Activated naive CD4-positive, alpha-beta T cell treated with anti-CD3 and anti-CD28 coated beads, Interleukin-2, amount 50 U/mL, for 72 hours (primary cell): ENCODE results near the gene SIAH3. TPM values are rescaled to one million over a fixed set of nuclear protein-coding genes. Genes with fewer than 3 reads are reported as not detected.

Experiments used
- ATAC-seq, 2 donors: fragments of 150-1000 bp; cut with Tn5 transposase; 2 replicates each; pipeline ENCODE4 v1.10.0; 2021; ENCODE audit warnings: mild to moderate bottlenecking in 2 of 2, moderate library complexity in 2 of 2
- DNase-seq, 2 donors: peaks; one replicate each; pipeline ENCODE4 v3.0.0; 2021 to 2022; ENCODE audit warnings: low spot score in 2 of 2
- H3K27ac Mint-ChIP-seq, 2 donors: one replicate each; pipeline ENCODE4 v1.8.0; 2022; ENCODE audit warnings: mild to moderate bottlenecking in 2 of 2, mixed read lengths in 2 of 2
- H3K36me3 Mint-ChIP-seq, 2 donors: one replicate each; pipeline ENCODE4 v1.8.0; 2022; ENCODE audit warnings: mixed read lengths in 2 of 2
- H3K9me3 Mint-ChIP-seq, 2 donors: one replicate each; pipeline ENCODE4 v1.8.0; 2022; ENCODE audit warnings: mixed read lengths in 2 of 2
- total RNA-seq, 2 donors: library from RNA; stranded (reverse); gene quantifications; one replicate each; pipeline ENCODE4 v1.2.3, GENCODE V29; 2022

Gene SIAH3
- total RNA-seq, 2 donors from 2014 or later = 0.02 to 0.31 TPM

DNA sequence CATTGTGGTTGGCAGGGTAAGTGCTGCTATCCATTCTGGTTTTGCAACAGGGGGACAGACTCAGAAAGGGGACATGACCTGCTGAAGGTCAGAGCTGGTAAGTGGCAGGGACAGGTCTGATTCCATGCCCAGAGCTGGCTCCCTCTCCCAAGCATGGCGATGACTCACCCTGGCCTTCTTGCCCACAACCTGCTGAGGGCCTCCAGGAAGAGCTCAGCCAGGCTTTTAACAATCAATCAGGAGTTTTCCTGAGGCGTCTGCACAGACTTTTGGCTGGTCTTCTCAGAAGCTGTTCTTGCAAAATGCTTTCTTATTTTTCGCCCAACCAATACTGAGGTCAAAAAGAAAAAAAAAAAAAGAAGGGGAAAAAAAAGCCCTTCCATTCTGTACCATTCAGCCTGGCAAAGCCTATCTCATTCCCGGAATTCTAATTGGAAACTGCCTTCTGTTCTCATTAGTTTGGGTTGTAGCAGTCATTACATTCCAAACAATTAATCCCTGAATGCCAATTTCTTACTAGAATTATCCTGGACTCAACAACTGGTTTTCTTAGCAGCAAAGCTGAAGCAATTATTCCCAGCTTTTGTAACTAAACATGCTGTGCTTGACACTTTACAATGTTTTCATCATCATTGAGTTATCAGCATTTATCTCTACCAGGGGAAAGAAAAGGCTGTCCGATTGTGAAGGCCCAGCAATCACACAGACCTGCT lies 17.7 kb downstream of the SIAH3 start:
- Mint-ChIP-seq H3K36me3 (no peaks in the 10 kb centered on the region), H3K27ac (no peak overlapping the region), H3K9me3 (no peaks in the 10 kb centered on the region)
- DNase-seq = no peak
- no peak for ATAC-seq

DNA sequence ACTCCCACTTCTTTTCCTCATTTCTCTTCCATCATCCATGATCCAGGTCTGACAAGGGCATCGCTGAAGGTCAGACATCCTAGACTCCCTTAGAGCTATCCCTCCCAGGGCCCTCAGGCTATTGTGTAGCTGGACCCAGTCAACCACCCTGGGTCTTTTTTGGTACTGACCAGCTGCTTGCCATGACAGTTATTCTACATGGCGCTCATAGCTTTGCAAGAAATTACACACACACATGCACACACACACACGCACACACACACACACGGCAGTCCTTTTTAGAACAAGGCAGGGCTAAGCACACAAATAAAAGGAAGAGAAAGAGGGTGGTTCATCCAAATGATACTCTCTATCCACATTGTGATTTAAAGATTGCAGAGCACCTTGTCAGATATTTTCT lies 18.3 kb downstream of the SIAH3 start:
- ATAC-seq (no peak), DNase-seq (no peak)
- Mint-ChIP-seq H3K9me3 (no peaks in the 10 kb centered on the region), H3K27ac (no peak overlapping the region), H3K36me3 (no peaks in the 10 kb centered on the region)

DNA sequence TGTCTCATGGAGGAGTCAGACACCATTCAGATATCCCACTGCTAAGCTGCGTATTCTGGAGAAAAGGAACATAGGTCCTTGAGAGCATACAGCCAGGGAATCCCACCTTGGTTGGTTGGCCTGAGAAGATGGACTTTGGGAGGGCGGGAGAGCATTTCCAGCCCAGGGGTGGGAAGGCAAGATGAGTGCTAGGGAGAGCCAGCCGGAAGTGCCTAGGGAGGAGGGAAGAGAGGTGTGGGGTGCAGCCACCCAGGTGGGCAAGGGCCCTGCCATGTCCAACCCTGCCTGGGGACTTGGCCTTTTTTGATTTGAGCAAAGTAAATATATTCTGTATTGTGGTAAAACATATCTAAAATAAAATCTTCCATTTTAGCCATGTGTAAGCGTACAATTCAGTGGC lies 19.7 kb downstream of the SIAH3 start:
- Mint-ChIP-seq H3K9me3 (no peaks in the 10 kb centered on the region), H3K36me3 (no peaks in the 10 kb centered on the region), H3K27ac (no peak overlapping the region)
- ATAC-seq (no peak), DNase-seq (no peak)

DNA sequence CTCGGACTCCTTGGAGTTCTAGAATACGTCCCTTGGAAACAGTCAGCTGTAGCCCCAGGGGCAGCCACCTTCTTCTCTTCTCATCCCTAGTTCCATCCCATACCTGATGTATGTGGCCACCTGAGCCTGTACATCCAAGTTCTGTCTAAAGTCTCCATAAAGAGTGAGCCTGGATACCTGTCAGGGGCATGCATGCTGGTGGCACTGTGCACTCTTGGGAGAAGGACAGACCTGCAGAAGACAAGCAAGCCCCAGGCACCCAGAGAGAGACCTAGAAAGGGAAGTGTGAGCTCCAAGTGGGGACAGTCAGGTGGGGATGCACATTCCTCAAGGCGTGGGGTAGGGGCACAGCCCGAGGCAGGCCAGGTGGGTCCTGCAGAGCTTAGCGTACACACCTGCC lies 21.4 kb downstream of the SIAH3 start:
- no peaks in the 10 kb centered on the region for H3K9me3 Mint-ChIP-seq
- H3K36me3 Mint-ChIP-seq = no peaks in the 10 kb centered on the region
- peak overlapping the region in 1 of 2 donors; percentile 33 for H3K27ac Mint-ChIP-seq
- no peak for ATAC-seq
- DNase-seq = no peak

DNA sequence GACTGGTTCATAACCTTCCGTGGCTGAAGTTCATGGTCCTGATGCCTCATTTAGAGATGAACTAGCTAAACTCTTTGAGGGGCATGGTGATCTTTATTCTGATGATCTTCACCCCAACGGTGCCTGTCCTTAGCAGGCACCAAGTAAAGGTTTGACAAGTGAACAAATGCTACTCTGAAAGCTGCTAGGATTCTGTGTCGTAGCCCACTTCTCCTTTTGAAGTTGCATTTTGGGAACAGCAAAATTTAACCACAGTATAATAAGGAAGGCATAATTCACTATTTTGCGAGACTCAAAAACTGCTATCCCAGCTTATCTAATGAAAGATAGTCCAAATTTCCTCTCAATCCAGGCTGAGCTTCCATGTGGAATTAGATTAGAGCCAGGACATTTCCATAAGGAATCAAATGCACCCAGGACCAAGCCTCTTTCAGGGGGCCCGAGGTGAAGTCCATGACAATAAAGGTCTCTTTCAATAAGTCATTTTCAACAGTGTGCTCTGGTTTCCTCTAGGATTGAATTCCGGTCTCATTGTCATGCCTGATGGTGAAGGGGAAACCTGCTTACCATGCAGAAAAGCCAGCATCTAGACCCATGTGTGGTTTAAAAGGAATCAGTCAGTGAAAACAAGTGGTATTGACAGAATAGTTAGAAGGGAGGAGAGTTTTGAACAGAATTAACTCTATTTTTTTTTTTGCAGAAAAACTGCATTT lies 23.1 kb downstream of the SIAH3 start:
- no peak for ATAC-seq
- no peaks in the 10 kb centered on the region for H3K36me3 Mint-ChIP-seq
- H3K27ac Mint-ChIP-seq = no peak overlapping the region
- DNase-seq = no peak
- no peaks in the 10 kb centered on the region for H3K9me3 Mint-ChIP-seq

DNA sequence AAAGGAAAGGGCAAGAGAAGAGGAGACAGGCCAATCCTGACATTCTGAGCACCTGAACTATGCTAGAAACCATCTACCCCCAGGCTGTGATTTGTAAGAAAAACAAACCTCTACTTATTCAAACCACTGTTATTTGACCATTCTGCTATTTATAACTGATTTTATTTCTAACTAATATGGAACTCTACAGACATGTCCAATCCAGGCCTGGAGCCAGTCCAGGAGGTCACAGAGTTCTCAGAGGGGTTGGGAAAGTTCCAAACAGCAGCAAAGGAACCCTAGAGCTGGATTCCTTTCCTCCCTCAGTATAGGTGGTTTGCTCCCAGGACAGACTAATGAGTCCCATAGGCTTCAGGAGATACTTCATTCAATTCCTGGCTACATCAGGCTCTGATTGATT lies 24.2 kb downstream of the SIAH3 start:
- DNase-seq = no peak
- no peaks in the 10 kb centered on the region for H3K9me3 Mint-ChIP-seq
- H3K36me3 Mint-ChIP-seq = no peaks in the 10 kb centered on the region
- H3K27ac Mint-ChIP-seq = no peak overlapping the region
- ATAC-seq = no peak

DNA sequence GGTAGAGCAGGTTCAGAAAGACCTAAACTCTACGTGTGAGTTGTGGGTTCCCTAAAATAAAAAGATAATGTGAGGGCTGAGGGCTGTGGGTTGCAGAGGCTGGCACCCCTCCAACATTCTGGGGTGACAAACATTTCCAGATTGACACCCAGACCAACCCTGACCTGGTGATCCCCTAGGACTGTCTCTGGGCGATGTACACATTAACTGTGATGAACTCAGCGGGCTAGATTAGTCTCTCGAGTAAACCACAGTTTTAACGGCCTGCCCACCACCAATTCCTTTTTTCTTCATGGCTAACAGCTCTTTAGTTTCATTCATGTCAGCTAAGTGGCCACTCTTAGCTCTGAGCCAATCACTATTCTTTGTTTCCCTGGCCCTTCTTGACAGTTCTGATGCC lies 24.8 kb downstream of the SIAH3 start:
- Mint-ChIP-seq H3K27ac (no peak overlapping the region), H3K36me3 (no peaks in the 10 kb centered on the region), H3K9me3 (no peaks in the 10 kb centered on the region)
- ATAC-seq (no peak), DNase-seq (no peak)

DNA sequence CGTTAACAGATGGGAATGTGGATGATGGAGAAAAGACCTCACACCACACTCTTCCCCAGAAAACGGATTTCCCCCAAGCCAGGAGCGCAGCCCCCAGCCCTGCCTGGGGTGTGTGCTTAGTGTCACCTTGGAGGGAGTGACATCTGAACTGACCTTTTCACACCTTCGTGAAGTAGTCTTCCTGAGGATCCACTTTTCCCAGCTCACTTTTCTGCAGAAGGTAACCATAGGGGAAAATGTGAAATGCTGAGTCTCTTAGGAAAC lies 26.2 kb downstream of the SIAH3 start:
- Mint-ChIP-seq H3K9me3 (no peaks in the 10 kb centered on the region), H3K27ac (no peak overlapping the region), H3K36me3 (no peaks in the 10 kb centered on the region)
- DNase-seq (no peak), ATAC-seq (no peak)

DNA sequence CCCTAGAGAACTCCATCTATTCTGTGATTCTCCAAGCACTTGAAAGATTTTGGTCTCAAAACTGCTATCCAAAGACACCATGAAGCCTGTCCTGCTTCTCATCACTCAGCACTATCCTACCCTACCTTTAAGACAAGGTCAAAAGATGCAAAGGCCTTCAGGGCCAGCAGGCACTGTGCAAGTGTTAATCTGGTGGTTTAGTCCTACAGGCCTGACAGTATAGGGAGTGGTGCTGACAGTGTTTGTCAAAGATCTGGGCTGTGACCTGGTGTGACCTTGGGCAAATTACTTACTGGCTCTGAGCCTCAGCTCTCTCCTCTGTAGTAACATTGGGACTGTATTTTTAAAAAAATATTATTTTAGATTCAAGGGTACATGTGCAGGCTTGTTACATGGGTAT lies 28.0 kb downstream of the SIAH3 start:
- no peak overlapping the region for H3K27ac Mint-ChIP-seq
- ATAC-seq = no peak
- H3K9me3 Mint-ChIP-seq = peaks cover 0 to 1% of the 10 kb centered on the region in 2 donors
- peaks cover 0 to 5% of the 10 kb centered on the region in 2 donors for H3K36me3 Mint-ChIP-seq
- DNase-seq = no peak

DNA sequence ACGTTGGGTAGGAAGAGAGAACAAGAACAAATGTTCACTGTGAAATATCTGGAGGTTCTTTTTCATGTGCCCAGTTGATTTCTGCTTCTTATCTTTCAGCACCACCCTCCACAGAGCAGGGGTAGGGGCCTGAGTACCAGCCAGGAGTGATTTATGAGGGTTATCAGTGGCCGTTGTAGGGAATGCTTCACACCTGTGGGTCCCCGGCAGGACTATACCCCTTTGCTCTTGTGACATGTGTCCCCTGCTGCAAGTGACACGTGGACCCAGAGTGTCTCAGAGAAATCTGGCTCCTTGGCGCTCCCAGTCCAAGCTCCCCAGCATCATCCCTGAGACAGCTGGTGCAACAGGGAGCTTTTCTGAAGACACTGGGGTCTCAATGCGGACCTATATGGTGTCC lies 29.7 kb downstream of the SIAH3 start:
- Mint-ChIP-seq H3K36me3 (peaks cover 0 to 9% of the 10 kb centered on the region in 2 donors), H3K9me3 (peaks cover 0 to 3% of the 10 kb centered on the region in 2 donors), H3K27ac (no peak overlapping the region)
- ATAC-seq (no peak), DNase-seq (no peak)

DNA sequence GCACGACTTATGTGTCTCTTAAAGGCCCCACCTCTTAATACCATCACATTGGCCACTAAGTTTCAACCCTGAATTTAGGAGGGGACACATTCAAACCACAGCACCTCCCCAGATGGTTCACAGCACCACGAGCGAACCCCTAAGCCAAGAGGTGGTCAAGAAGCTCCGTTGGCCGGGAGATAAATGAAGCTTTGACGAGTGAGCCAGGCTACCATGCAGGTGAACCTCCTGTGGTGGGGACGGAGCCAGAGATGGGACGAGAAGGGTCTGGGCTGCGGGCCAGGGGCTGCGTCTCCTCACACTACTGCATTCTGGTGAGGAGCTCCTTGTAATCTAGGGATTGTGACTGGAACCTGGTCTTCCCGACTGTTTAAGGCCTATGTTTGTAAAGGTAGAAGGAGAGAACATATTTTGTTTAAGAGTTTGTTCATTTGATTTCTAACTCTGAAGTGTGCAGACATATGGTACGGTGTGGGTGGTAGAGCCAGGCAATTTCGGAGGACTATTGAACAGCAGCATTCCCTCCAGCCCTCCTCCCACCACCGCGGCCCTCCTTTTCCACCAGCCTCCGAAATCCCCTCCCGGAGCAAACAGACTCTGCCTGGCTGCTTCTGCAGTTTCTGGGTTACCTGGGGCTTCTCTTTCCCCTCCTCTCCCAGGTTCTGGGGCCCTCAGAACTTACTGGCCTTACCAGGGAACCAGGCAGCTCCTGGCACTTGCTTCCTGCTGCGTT lies 31.3 kb downstream of the SIAH3 start:
- ATAC-seq = no peak
- no peak for DNase-seq
- H3K9me3 Mint-ChIP-seq = peaks cover 0 to 3% of the 10 kb centered on the region in 2 donors
- no peak overlapping the region for H3K27ac Mint-ChIP-seq
- peaks cover 0 to 9% of the 10 kb centered on the region in 2 donors for H3K36me3 Mint-ChIP-seq

DNA sequence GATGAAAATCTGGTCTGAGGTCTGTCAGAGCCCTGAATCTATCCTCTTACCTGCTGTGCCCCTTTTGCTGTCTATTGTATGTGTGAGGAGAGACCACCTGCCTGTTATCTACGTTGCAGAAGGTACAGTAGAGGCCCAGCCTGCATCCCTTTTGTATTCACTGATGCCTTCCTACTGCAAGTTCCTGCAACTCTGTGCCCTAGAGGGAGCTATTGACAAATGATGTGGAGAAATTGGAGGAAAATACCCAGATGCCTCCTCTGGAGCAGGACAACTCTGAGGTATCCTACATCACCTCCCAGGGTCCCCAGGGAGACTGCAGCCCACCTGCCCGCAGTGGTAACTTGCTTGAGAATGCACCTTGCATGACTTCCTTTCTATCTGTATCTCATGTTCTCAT lies 33.7 kb downstream of the SIAH3 start:
- DNase-seq (no peak), ATAC-seq (no peak)
- H3K36me3 Mint-ChIP-seq = peaks cover 0 to 9% of the 10 kb centered on the region in 2 donors
- peaks cover 0 to 3% of the 10 kb centered on the region in 2 donors for H3K9me3 Mint-ChIP-seq
- H3K27ac Mint-ChIP-seq = peak overlapping the region in 1 of 2 donors; percentile 21

DNA sequence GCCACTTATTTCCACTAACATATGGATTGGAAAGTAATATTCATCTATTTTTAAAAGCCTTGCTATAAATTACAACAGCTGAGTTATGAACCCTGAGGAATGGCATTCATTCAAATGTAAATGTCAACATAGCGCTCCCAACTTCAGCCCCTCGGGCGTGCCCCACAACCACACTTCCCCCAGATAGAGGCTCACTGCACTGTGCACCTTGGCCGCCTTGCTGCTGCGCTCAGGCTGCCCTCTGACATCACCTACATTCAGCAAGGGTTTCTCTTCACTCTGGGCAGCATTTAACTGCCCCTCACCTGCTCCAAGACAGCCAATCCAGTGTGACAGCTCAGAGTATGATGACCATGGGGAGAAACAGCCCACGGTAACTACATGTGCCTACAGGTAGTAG lies 35.1 kb downstream of the SIAH3 start:
- Mint-ChIP-seq H3K27ac (no peak overlapping the region), H3K36me3 (peaks cover 0 to 9% of the 10 kb centered on the region in 2 donors), H3K9me3 (peaks cover 0 to 3% of the 10 kb centered on the region in 2 donors)
- DNase-seq (no peak), ATAC-seq (no peak)

DNA sequence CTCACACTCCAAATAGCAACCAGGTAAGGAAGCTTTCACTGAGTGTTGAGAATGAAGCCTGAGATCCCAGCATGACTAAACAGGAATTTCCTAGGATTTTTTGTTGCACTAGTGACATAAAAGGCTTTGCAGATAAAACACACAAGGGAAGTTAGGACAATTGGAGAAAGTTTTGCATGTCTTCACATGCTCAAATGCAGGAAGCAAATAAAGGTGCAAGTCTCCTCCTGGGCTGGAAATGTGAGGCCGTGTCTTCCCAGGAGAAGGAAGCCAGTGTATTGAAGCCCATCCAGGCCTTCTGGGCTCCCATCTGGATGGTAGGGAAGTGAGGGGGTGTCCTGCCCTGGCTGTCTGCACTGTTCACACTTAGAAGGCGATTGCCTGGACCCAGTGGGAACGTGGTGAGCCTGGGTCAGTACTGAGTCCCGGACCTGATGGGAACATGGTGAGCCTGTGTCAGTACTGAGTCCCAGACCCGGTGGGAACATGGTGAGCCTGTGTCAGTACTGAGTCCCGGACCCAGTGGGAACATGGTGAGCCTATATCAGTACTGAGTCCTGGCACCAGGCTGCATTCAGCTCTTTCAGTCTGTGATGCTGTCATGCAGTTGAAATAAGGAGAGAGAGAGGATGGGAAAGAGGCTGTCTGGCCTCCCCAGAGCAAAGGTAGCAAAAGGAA lies 38.7 kb downstream of the SIAH3 start:
- ATAC-seq (no peak), DNase-seq (no peak)
- Mint-ChIP-seq H3K9me3 (no peaks in the 10 kb centered on the region), H3K27ac (peak overlapping the region; percentile 1 to 48), H3K36me3 (no peaks in the 10 kb centered on the region)

DNA sequence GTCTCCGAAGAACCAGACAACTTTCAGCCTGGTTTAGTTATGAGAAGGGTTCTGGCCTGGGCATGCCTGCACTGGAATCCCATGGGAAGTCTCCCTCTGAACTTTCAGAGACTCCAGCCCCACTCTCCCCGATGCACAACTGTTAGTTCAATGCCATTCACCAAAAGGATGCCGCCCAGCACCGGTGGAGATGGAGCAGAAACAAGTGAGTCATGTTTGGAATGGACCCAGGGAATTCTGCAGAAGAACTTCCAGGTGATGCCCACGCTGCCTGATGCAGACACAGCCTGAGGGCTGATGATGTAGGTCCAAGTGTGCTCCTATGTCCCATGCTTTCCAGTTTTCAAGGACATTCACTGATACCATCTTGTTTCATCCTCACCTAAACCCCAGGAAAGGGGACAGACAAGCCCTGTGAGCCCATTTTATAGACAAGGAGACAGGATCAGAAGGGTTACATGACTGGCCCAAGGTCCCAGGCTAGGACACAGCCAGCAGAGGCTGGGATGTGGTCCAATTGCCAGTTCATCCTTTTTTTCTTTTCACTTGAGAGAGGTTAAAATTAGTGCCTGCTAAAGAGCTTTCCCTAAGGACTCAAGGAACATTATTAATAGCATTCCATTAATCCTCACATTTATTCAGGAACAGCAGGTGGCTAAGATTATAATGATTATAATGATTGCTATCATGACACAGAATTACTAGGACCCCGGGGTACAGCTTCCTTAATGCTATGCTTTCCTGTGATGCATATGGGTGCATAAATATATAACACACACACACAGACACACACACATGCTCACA lies 39.5 kb downstream of the SIAH3 start:
- ATAC-seq = no peak

DNA sequence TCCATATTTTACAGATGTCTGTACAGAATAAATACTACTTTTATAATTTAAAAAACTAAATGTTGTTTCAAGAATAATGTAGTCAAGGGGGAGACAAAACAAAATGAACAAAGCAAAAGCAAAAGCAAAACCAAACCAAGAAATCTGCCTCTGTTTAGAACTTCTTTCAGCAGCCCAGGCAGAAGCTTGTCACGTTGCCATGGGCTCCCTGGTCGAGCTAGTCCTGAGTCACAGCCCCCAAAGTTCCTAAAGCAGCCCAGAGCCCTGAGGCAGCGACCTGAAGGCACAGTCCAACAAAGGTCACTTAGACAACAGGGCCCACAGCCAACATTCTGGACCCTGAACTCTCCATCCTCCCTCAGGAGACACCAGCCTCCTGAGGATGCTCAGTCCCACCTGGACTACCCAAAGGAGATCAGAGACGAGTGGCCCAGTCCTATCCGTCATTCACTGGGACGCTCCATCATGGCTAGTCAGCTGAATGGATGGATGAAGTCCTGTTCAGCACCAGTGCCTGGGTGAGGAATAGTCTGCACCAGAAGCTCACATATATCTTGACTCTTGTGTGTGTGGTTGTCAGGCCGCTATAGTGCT lies 41.7 kb downstream of the SIAH3 start:
- H3K27ac Mint-ChIP-seq = no peak overlapping the region
- no peaks in the 10 kb centered on the region for H3K9me3 Mint-ChIP-seq
- DNase-seq (no peak), ATAC-seq (peak; percentile 28 to 48)
- no peaks in the 10 kb centered on the region for H3K36me3 Mint-ChIP-seq

More for the DNA sequence above, 39.5 kb downstream of the SIAH3 start:
- no peak for DNase-seq
- Mint-ChIP-seq H3K27ac (peak overlapping the region in 1 of 2 donors; percentile 1), H3K36me3 (no peaks in the 10 kb centered on the region), H3K9me3 (no peaks in the 10 kb centered on the region)
